ENCODE data around the gene CYP19A1. TPM values are rescaled to one million over a fixed set of nuclear protein-coding genes. Genes with fewer than 3 reads are reported as not detected.
A peak's percentile ranks its signal among the peaks of the same experiment; 100 is the strongest.

The CYP19A1 gene
- total RNA-seq, 1 experiment from 2014 or later, result not detected

- in situ Hi-C loops (cut with HindIII; ENCODE audit: low pct_unique_long_range_greater_than_20kb, low sequenced_read_pairs), result no loop called here
- H3K27ac ChIP-seq (ENCODE audit: low read length), result no peak overlapping the region
- DNase-seq (ENCODE audit: low read depth, low spot score) (no peak), ATAC-seq (no peak)
- ChIA-PET CTCF (no interaction called here), POLR2A (no interaction called here)
- no peaks in the 10 kb centered on the region for H3K9me3 ChIP-seq (ENCODE audit: control insufficient read depth, insufficient read depth, low read depth, low read length)
- BruUV-seq (replicated peaks), result no TSS peak
- intact Hi-C loops (cut with micrococcal nuclease; ENCODE audit: unreplicated experiment), result no loop called here
- H3K4me1 ChIP-seq (ENCODE audit: control insufficient read depth, insufficient read depth, low read length), result peaks cover 7% of the 10 kb centered on the region
- TF ChIP-seq TCF7L2 (IDR thresholded peaks at IDR 0.05; ENCODE audit: low read depth, low read length) (no peak), SIN3A (IDR thresholded peaks at IDR 0.05; ENCODE audit: borderline replicate concordance, insufficient read depth, low read depth, low read length) (no peak), REST (IDR thresholded peaks at IDR 0.05; ENCODE audit: insufficient read depth in 1 of 2, low read depth in 2 of 2, low read length in 1 of 2) (no peak), POLR2AphosphoS5 (IDR thresholded peaks at IDR 0.05; ENCODE audit: low read depth, low read length) (no peak)
- no peak overlapping the region for H3K4me3 ChIP-seq (ENCODE audit: low read depth in 2 of 2, low read length in 2 of 2)
- no peaks in the 10 kb centered on the region for H3K27me3 ChIP-seq (ENCODE audit: control insufficient read depth, insufficient read depth, low read length)
- H3K36me3 ChIP-seq (ENCODE audit: control insufficient read depth, insufficient read depth, low read length), result no peaks in the 10 kb centered on the region
Observed at GRCh38 chr15:51160484-51160883, 177.9 kb downstream of the CYP19A1 start.

Small RNA genes lying within 50 kb of the gene (microRNA-seq; reads per million reads assigned to microRNA genes)
- gene MIR4713 (ENCODE audit: unreplicated experiment) (3.5 reads per million, percentile 5 among the genes with 10 or more reads in this experiment), gene MIR7973-1 (ENCODE audit: unreplicated experiment) (not detected), gene MIR7973-2 (ENCODE audit: unreplicated experiment) (not detected)

Other genes starting within 250 kb of the CYP19A1 start
- gene TNFAIP8L3, start 243.7 kb downstream of the CYP19A1 start, total RNA-seq (2021; ENCODE audit: unreplicated experiment), result 1.0 TPM
- gene GLDN, start 3.1 kb upstream of the CYP19A1 start, total RNA-seq (2021; ENCODE audit: unreplicated experiment), result 0.57 TPM